ENCODE measurements around the gene TIAL1.
A peak's percentile ranks its signal among the peaks of the same experiment; 100 is the strongest.

The TIAL1 gene

GRCh38 chr10:119608316-119609155 is 11.8 kb upstream of the TIAL1 start:
- H3K9me2 ChIP-seq (replicated peaks; ENCODE audit: low read depth, low read length) = no peaks in the 10 kb centered on the region
- H3K27me3 ChIP-seq (ENCODE audit: insufficient read depth, low read length, poor library complexity, severe bottlenecking) = no peaks in the 10 kb centered on the region
- no peaks in the 10 kb centered on the region for H3K4me1 ChIP-seq (ENCODE audit: insufficient read depth, low read length, poor library complexity, severe bottlenecking)
- H4K20me1 ChIP-seq (ENCODE audit: insufficient read depth, low read length, poor library complexity, severe bottlenecking) = no peaks in the 10 kb centered on the region
- peak overlapping the region; percentile 32 for H3K4me2 ChIP-seq (ENCODE audit: low read depth, low read length, poor library complexity, severe bottlenecking)
- H3K4me3 ChIP-seq (ENCODE audit: low read length, poor library complexity, severe bottlenecking) = no peak overlapping the region
- H3K9me3 ChIP-seq (ENCODE audit: insufficient read depth, low read depth, low read length) = no peaks in the 10 kb centered on the region
- H2AFZ ChIP-seq (ENCODE audit: low read length) = peak overlapping the region; percentile 56
- TF ChIP-seq CTCF (conservative IDR thresholded peaks at IDR 0.05; ENCODE audit: low read length) = peak; percentile 62
- TF ChIP-seq EZH2phosphoT487 (IDR thresholded peaks at IDR 0.05; ENCODE audit: borderline replicate concordance) = no peak
- H3K79me2 ChIP-seq (ENCODE audit: insufficient read depth, low read length) = no peaks in the 10 kb centered on the region
- H3F3A ChIP-seq (ENCODE audit: low read depth) = no peaks in the 10 kb centered on the region
- no peaks in the 10 kb centered on the region for H3K36me3 ChIP-seq (ENCODE audit: insufficient read depth, low read length)
- no peak overlapping the region for H3K9ac ChIP-seq (ENCODE audit: low read depth, low read length, poor library complexity, severe bottlenecking)

DNA sequence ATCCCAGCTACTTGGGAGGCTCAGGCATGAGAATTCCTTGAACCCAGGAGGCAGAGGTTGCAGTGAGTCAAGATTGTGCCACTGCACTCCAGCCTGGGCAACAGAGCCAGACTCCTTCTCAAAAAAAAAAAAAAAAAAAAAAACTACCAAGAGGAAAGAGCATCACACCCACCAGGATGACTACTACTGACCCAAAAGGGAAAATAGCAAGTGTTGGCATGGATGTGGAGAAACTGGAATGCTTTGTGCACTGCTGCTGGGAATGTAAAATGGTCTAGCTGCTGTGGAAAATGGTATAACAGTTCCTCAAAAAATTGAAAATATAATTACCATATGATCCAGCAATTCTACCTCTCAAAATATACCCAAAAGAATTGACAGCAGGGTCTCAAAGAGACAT is 7.7 kb upstream of the TIAL1 start:
- Histone ChIP-seq H2AFZ (ENCODE audit: low read length) (no peak overlapping the region), H3K36me3 (ENCODE audit: insufficient read depth, low read length) (no peaks in the 10 kb centered on the region), H3K9ac (ENCODE audit: low read depth, low read length, poor library complexity, severe bottlenecking) (no peak overlapping the region), H3K4me2 (ENCODE audit: low read depth, low read length, poor library complexity, severe bottlenecking) (no peak overlapping the region), H3F3A (ENCODE audit: low read depth) (no peaks in the 10 kb centered on the region), H3K27me3 (ENCODE audit: insufficient read depth, low read length, poor library complexity, severe bottlenecking) (no peaks in the 10 kb centered on the region), H3K9me2 (replicated peaks; ENCODE audit: low read depth, low read length) (no peaks in the 10 kb centered on the region), H3K9me3 (ENCODE audit: insufficient read depth, low read depth, low read length) (no peaks in the 10 kb centered on the region), H3K79me2 (ENCODE audit: insufficient read depth, low read length) (no peaks in the 10 kb centered on the region), H4K20me1 (ENCODE audit: insufficient read depth, low read length, poor library complexity, severe bottlenecking) (no peaks in the 10 kb centered on the region), H3K4me1 (ENCODE audit: insufficient read depth, low read length, poor library complexity, severe bottlenecking) (no peaks in the 10 kb centered on the region), H3K4me3 (ENCODE audit: low read length, poor library complexity, severe bottlenecking) (no peak overlapping the region)
- TF ChIP-seq CTCF (conservative IDR thresholded peaks at IDR 0.05; ENCODE audit: low read length) (no peak), EZH2phosphoT487 (IDR thresholded peaks at IDR 0.05; ENCODE audit: borderline replicate concordance) (no peak)

GRCh38 chr10:119602241-119603095 is 5.7 kb upstream of the TIAL1 start:
- H3K9me3 ChIP-seq (ENCODE audit: insufficient read depth, low read depth, low read length) = no peaks in the 10 kb centered on the region
- peaks cover 5% of the 10 kb centered on the region for H3K4me1 ChIP-seq (ENCODE audit: insufficient read depth, low read length, poor library complexity, severe bottlenecking)
- no peaks in the 10 kb centered on the region for H3F3A ChIP-seq (ENCODE audit: low read depth)
- TF ChIP-seq CTCF (conservative IDR thresholded peaks at IDR 0.05; ENCODE audit: low read length) = peak; percentile 88
- TF ChIP-seq EZH2phosphoT487 (IDR thresholded peaks at IDR 0.05; ENCODE audit: borderline replicate concordance) = no peak
- no peaks in the 10 kb centered on the region for H4K20me1 ChIP-seq (ENCODE audit: insufficient read depth, low read length, poor library complexity, severe bottlenecking)
- no peaks in the 10 kb centered on the region for H3K36me3 ChIP-seq (ENCODE audit: insufficient read depth, low read length)
- no peak overlapping the region for H3K4me3 ChIP-seq (ENCODE audit: low read length, poor library complexity, severe bottlenecking)
- no peaks in the 10 kb centered on the region for H3K9me2 ChIP-seq (replicated peaks; ENCODE audit: low read depth, low read length)
- H3K27me3 ChIP-seq (ENCODE audit: insufficient read depth, low read length, poor library complexity, severe bottlenecking) = no peaks in the 10 kb centered on the region
- H3K79me2 ChIP-seq (ENCODE audit: insufficient read depth, low read length) = no peaks in the 10 kb centered on the region
- H3K9ac ChIP-seq (ENCODE audit: low read depth, low read length, poor library complexity, severe bottlenecking) = no peak overlapping the region
- H3K4me2 ChIP-seq (ENCODE audit: low read depth, low read length, poor library complexity, severe bottlenecking) = no peak overlapping the region
- no peak overlapping the region for H2AFZ ChIP-seq (ENCODE audit: low read length)

All from Loucy (cell line).